Psoas muscle (tissue), 8 donors: ENCODE measurements around the gene SOX9. TPM values are rescaled to one million over a fixed set of nuclear protein-coding genes. Genes with fewer than 3 reads are reported as not detected.

ENCODE experiments used
- ATAC-seq, 4 donors: fragments of 200-7000 bp; cut with Tn5 transposase; one replicate each; pipeline ENCODE4 v1.9.1; 2020; ENCODE audit warnings: moderate library complexity in 3 of 4, mild to moderate bottlenecking in 2 of 4
- DNase-seq, 2 donors: peaks; one replicate each; pipeline ENCODE4 v3.0.0-alpha.2; 2020
- H3K27ac ChIP-seq: fragments of 200-600 bp; one replicate; pipeline ENCODE4 v1.8.0; 2022
- H3K27me3 ChIP-seq, 3 donors: fragments of 200-600 bp in 1 of 3; one replicate each; pipeline versions ENCODE4 v1.6.1 to v1.8.0; 2013 to 2022; ENCODE audit warnings: low read length in 2 of 3, mild to moderate bottlenecking in 2 of 3, moderate library complexity in 1 of 3; ENCODE audit not compliant: insufficient read depth in 3 of 3
- H3K36me3 ChIP-seq, 2 donors: fragments of 200-600 bp in 1 of 2; one replicate each; pipeline versions ENCODE4 v1.6.1 to v1.8.0; 2013 to 2022; ENCODE audit warnings: low read depth in 1 of 2, mild to moderate bottlenecking in 1 of 2, moderate library complexity in 1 of 2; ENCODE audit not compliant: insufficient read depth in 1 of 2
- H3K4me1 ChIP-seq: fragments of 200-600 bp; one replicate; pipeline ENCODE4 v1.8.0; 2022
- H3K4me3 ChIP-seq: fragments of 200-600 bp; one replicate; pipeline ENCODE4 v1.8.0; 2022; ENCODE audit warnings: mild to moderate bottlenecking
- H3K9me3 ChIP-seq: fragments of 200-600 bp; one replicate; pipeline ENCODE4 v1.8.0; 2022
- WGBS, 3 donors: extraction: QIAGEN DNeasy Blood & Tissue Kit; methylation state at CpG; one replicate each; pipeline versions ENCODE4 v1.1.6 to v1.1.7; 2013; 5-methylcytosine and 5-hydroxymethylcytosine counted together
- intact Hi-C, 2 donors: fragments of 100-400 bp; cut with DNase I; formaldehyde crosslinking; loops; one replicate each; pipeline versions ENCODE4 v1.11.0 to v1.14.2; 2022
- polyA plus RNA-seq, 3 donors: library from polyadenylated mRNA; stranded (reverse); fragments of 200-250 nt; gene quantifications; one replicate each; pipeline ENCODE4 v1.2.3, GENCODE V29; 2013
- total RNA-seq, 4 donors: library from RNA; stranded (reverse); fragmentation: NEBNext Ultra II Directional in 2 of 4; extraction: Animal tissue kit (Norgen Biotek cat#: 25700) in 2 of 4; gene quantifications; one replicate each; pipeline versions ENCODE4 v1.2.1 to v1.2.4, GENCODE V29; 2021 to 2023
- TF ChIP-seq, protein P1 (sequence below): fragments of 200-600 bp; IDR thresholded peaks from one replicate; pipeline ENCODE4 v1.8.0; 2022; ENCODE audit warnings: antibody characterized with exemption
- donor health status: healthy with polysubstance abuse.
- donor health status: DM: no; HTN: no; CAD: no; lungs with moderate emphysema.
- donor health status: Bipolar disorder and iron deficiency.
- donor health status: healthy.
- donor health status: DM: yes; HTN: yes; CAD: no.
- donor health status: DM: no; HTN: no; CAD: no.
- donor health status: DM: no; HTN: no; CAD: no.
- donor health status: DM: yes; HTN: yes; CAD: no.

SOX9 gene
- total and polyA plus RNA-seq, 7 donors: 0.58 to 2.7 (median 1.6) TPM

DNA sequence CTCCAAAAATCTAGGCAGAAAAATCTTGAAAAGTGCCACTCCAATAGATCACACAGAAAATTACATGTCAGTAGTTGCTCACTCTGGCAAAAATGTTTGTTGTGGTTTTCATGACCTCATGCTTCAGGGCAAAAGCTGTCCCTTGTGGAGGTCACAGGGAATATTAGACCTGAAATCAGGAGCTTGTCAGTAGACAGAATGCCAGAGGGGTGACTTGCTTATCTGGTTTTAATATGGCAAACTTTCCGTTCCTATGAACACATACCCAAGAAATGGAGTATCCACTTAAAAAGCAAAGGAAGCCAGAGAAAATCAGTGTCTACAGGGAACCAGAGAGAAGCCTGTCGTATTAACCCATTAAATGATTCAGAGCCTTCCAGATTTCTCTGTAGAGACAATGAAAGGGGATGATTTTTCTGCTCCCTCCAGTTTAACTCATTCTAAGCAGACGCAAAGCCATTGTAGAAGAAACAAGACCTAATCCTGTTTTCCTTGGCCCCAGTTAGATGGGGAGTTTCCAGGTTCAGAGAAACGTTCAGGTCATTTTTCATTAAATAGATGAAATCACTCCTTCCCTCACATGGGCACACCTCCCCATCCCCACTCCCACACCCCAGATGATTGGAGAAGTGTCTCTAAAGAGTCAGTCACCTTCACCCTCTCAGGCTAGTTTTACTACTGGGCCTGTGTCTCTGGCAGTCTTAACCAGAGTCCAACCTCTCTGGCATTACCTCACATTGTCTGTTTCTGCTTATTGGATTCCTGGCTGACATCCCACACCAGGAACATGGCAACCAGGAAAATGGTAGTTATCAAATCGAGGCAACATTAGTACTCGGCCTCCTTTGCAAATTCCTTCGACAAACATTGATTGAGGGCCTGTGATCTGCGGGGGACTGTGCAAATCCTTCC is 6.0 kb downstream of the SOX9 start:
- WGBS, 3 donors: 48 to 60% (median 51%) methylated on average over 8 of the region's 8 CpGs
- peaks cover 4% of the 10 kb centered on the region for H3K4me1 ChIP-seq
- H3K36me3 ChIP-seq: no peaks in the 10 kb centered on the region
- no peak overlapping the region for H3K4me3 ChIP-seq
- peak in 3 of 4 donors; percentile 46 to 61 (median 51) for ATAC-seq
- no peaks in the 10 kb centered on the region for H3K9me3 ChIP-seq
- H3K27ac ChIP-seq: no peak overlapping the region
- peaks cover 0 to 13% (median 4%) of the 10 kb centered on the region in 3 donors for H3K27me3 ChIP-seq
- TF ChIP-seq, protein P1, sequence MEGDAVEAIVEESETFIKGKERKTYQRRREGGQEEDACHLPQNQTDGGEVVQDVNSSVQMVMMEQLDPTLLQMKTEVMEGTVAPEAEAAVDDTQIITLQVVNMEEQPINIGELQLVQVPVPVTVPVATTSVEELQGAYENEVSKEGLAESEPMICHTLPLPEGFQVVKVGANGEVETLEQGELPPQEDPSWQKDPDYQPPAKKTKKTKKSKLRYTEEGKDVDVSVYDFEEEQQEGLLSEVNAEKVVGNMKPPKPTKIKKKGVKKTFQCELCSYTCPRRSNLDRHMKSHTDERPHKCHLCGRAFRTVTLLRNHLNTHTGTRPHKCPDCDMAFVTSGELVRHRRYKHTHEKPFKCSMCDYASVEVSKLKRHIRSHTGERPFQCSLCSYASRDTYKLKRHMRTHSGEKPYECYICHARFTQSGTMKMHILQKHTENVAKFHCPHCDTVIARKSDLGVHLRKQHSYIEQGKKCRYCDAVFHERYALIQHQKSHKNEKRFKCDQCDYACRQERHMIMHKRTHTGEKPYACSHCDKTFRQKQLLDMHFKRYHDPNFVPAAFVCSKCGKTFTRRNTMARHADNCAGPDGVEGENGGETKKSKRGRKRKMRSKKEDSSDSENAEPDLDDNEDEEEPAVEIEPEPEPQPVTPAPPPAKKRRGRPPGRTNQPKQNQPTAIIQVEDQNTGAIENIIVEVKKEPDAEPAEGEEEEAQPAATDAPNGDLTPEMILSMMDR: no peak
- intact Hi-C loops: loop anchor here in 1 of 2 donors (10.0 kb wide), 1 partner anchor 298 kb away; no protein-coding TSS in a partner anchor
- no peak for DNase-seq

DNA sequence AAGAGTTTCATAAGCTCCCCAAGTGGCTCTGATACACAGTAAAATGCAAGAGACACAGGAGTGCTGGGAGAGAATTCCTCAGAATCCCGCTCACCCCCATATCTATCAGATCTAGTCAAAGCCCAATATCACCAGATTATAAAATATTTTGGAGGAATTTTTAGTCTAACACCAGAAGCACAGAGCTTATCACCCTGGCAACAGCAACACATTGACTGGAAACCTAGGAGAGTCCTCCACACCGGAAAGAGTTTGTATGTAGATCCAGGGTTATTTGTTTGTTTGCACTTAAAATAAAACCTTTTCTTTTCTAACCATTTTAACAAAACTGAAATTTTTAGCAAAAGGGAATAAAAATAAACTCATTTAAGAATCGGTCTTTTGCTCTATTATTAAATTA is 7.2 kb downstream of the SOX9 start:
- peaks cover 4% of the 10 kb centered on the region for H3K4me1 ChIP-seq
- intact Hi-C loops: loop anchor here in 1 of 2 donors (10.0 kb wide), 1 partner anchor 297 kb away; no protein-coding TSS in a partner anchor
- no peaks in the 10 kb centered on the region for H3K36me3 ChIP-seq
- H3K9me3 ChIP-seq: no peaks in the 10 kb centered on the region
- no peak overlapping the region for H3K4me3 ChIP-seq
- WGBS, 3 donors: 77 to 84% (median 84%) methylated on average over 3 of the region's 3 CpGs
- TF ChIP-seq, protein P1: no peak
- DNase-seq: no peak
- ATAC-seq: no peak
- H3K27me3 ChIP-seq: peaks cover 0 to 15% (median 2%) of the 10 kb centered on the region in 3 donors
- H3K27ac ChIP-seq: no peak overlapping the region

DNA sequence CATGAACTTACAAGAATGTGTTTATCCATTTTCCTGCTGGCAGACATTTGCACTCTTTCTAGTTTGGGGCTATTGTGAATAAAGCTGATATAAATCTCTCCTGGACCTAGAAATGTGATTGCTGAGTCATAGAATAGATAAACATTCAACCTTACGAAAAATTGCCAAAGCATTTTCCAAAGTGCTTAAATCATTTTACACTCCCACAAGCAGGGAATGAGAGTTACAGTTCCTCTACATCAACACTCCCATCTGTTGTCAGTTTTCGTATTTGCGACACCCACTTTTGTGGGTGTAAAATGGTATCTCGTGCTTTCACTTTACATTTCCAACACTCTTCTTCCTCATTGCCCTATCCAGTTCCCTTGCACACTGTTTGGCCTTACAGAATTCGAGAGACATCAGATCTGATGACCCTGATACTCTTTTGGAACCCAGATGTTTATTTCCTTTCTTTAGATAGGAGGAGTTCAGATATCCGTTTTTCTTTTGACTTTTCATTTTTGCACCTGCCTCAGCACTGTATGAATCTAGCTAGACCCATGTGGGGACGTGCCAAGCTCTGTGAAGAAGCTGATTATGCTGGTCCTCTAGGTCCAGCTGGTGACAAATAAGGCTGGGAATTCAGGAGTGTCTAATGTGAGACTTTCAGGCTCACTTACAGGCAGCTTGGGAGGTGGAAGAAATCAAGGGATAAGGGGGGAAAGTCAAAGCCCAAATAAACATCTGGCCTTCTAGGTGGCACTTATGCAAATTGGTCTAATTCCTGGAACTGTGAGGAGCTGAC is 14.0 kb downstream of the SOX9 start:
- WGBS, 3 donors: 34 to 55% (median 34%) methylated on average over 7 of the region's 7 CpGs
- ATAC-seq: no peak

DNA sequence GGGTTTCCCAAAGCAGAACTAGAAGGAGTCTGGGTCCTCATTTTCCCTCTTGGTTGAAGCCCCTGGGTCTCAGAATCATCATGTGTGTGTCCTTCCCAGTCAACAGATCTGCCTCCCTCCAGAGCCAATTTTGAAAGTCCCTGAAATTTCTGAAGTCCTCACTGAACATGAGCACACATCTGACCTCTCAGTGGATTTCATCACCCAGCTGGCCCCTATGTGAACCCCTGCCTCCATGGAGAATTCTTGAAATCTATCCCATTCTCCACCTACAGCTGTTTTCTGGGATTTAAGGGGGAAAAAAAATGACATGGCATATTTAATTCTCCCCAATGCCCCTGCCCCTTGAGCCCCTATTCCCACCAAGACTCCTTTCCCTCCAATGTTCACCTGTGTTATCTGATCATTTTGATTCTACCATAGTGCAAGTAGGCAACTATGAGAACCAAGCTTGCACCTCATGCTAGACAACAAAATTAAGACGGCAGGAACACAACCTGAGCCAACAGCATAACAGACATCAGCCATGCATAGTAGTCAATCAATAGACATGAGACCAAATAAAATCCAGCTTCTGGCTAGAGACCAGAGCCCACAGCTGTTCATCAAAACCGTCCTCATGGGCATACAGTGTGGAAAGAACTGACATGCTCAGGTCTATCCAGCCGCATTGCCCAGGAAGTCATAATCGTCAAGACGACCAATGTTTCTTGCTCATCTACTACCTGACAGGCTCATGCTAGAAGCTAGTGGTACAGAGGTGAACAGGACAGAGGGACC is 14.9 kb downstream of the SOX9 start:
- Histone ChIP-seq H3K36me3 (no peaks in the 10 kb centered on the region), H3K4me3 (no peak overlapping the region), H3K27me3 (peaks cover 0 to 23% (median 2%) of the 10 kb centered on the region in 3 donors), H3K9me3 (no peaks in the 10 kb centered on the region), H3K4me1 (no peaks in the 10 kb centered on the region), H3K27ac (no peak overlapping the region)
- DNase-seq (no peak), ATAC-seq (peak; percentile 35 to 79 (median 44))
- TF ChIP-seq, protein P1: no peak
- 29 to 48% (median 31%) methylated on average over 5 of the region's 5 CpGs for WGBS, 3 donors
- intact Hi-C loops: loop anchor here in 1 of 2 donors (10.0 kb wide), 1 partner anchor 61 kb away; no protein-coding TSS in a partner anchor

More for the DNA sequence above, 14.0 kb downstream of the SOX9 start:
- no peaks in the 10 kb centered on the region for H3K36me3 ChIP-seq
- no peak overlapping the region for H3K4me3 ChIP-seq
- peaks cover 0 to 23% (median 2%) of the 10 kb centered on the region in 3 donors for H3K27me3 ChIP-seq
- TF ChIP-seq, protein P1: no peak
- no peak overlapping the region for H3K27ac ChIP-seq
- intact Hi-C loops: loop anchor here in 1 of 2 donors (10.0 kb wide), 1 partner anchor 60 kb away; no protein-coding TSS in a partner anchor
- no peaks in the 10 kb centered on the region for H3K4me1 ChIP-seq
- H3K9me3 ChIP-seq: no peaks in the 10 kb centered on the region
- DNase-seq: no peak
